HFFc6 (cell line): ENCODE measurements around the gene NBPF3. TPM values are rescaled to one million over a fixed set of nuclear protein-coding genes. Genes with fewer than 3 reads are reported as not detected.

Source experiments
- DNase-seq: peaks from one replicate; pipeline ENCODE4 v3.0.0-alpha.2; 2018
- H3K27ac Mint-ChIP-seq: 2 replicates; pipeline ENCODE4 v1.8.0; 2020; ENCODE audit warnings: mild to moderate bottlenecking, mixed read lengths
- H3K27me3 Mint-ChIP-seq: 2 replicates; pipeline ENCODE4 v1.8.0; 2021; ENCODE audit warnings: mild to moderate bottlenecking, moderate library complexity, mixed read lengths; ENCODE audit not compliant: insufficient read depth
- H3K36me3 Mint-ChIP-seq: 2 replicates; pipeline ENCODE4 v1.8.0; 2021; ENCODE audit warnings: low read depth, mixed read lengths
- H3K4me1 Mint-ChIP-seq: 2 replicates; pipeline ENCODE4 v1.8.0; 2020; ENCODE audit warnings: low read depth, mixed read lengths
- H3K4me3 Mint-ChIP-seq: 2 replicates; pipeline ENCODE4 v1.8.0; 2020; ENCODE audit warnings: mild to moderate bottlenecking, moderate library complexity, mixed read lengths
- H3K9me3 Mint-ChIP-seq: 2 replicates; pipeline ENCODE4 v1.8.0; 2020; ENCODE audit warnings: mild to moderate bottlenecking, mixed read lengths
- CTCF ChIP-seq: fragments of 200-600 bp; sonication (generic); IDR thresholded peaks from 2 replicates; pipeline ENCODE4 v1.5.0; 2021; ENCODE audit warnings: antibody characterized with exemption, mild to moderate bottlenecking
- total RNA-seq, 6 experiments: library from RNA; stranded (reverse); fragmentation: NEBNext Ultra II Directional; extraction: Animal tissue kit (Norgen Biotek cat#: 25700); gene quantifications; 2 replicates in 1 of 6; 3 replicates in 5 of 6; pipeline ENCODE4 v1.2.3, GENCODE V29; 2021

Gene NBPF3
- total RNA-seq, 6 experiments from 2014 or later: 14.0 to 20.7 (median 18.2) TPM

GRCh38 chr1:21520899-21521716 is 81.2 kb downstream of the NBPF3 start:
- H3K4me3 Mint-ChIP-seq: no peak overlapping the region
- H3K27me3 Mint-ChIP-seq: peaks cover 15% of the 10 kb centered on the region
- peaks cover 6% of the 10 kb centered on the region; the same call in 1 of the 2 replicates for H3K4me1 Mint-ChIP-seq
- no peak overlapping the region for H3K27ac Mint-ChIP-seq
- no peak for TF ChIP-seq CTCF
- H3K36me3 Mint-ChIP-seq: no peaks in the 10 kb centered on the region
- peak; percentile 20 for DNase-seq
- no peaks in the 10 kb centered on the region for H3K9me3 Mint-ChIP-seq

GRCh38 chr1:21521717-21522060 is 81.8 kb downstream of the NBPF3 start:
- H3K27me3 Mint-ChIP-seq: peaks cover 12% of the 10 kb centered on the region
- DNase-seq: no peak
- no peaks in the 10 kb centered on the region for H3K9me3 Mint-ChIP-seq
- TF ChIP-seq CTCF: no peak
- peaks cover 6% of the 10 kb centered on the region; the same call in 1 of the 2 replicates for H3K4me1 Mint-ChIP-seq
- H3K27ac Mint-ChIP-seq: no peak overlapping the region
- H3K36me3 Mint-ChIP-seq: no peaks in the 10 kb centered on the region
- H3K4me3 Mint-ChIP-seq: no peak overlapping the region

- DNase-seq: no peak
- Mint-ChIP-seq H3K27ac (no peak overlapping the region), H3K27me3 (peaks cover 9% of the 10 kb centered on the region), H3K36me3 (no peaks in the 10 kb centered on the region), H3K4me1 (peaks cover 6% of the 10 kb centered on the region; the same call in 1 of the 2 replicates), H3K4me3 (no peak overlapping the region), H3K9me3 (no peaks in the 10 kb centered on the region)
- no peak for TF ChIP-seq CTCF
Observed at GRCh38 chr1:21522525-21523038, 82.6 kb downstream of the NBPF3 start.

GRCh38 chr1:21523297-21523813 is 83.4 kb downstream of the NBPF3 start:
- no peak for DNase-seq
- no peaks in the 10 kb centered on the region for H3K9me3 Mint-ChIP-seq

GRCh38 chr1:21524220-21524619 is 84.3 kb downstream of the NBPF3 start:
- no peak for DNase-seq
- no peaks in the 10 kb centered on the region for H3K36me3 Mint-ChIP-seq
- H3K9me3 Mint-ChIP-seq: no peaks in the 10 kb centered on the region
- no peak overlapping the region for H3K27ac Mint-ChIP-seq
- H3K4me1 Mint-ChIP-seq: peaks cover 6% of the 10 kb centered on the region; the same call in 1 of the 2 replicates
- no peak overlapping the region for H3K4me3 Mint-ChIP-seq
- H3K27me3 Mint-ChIP-seq: peaks cover 5% of the 10 kb centered on the region
- no peak for TF ChIP-seq CTCF

More at GRCh38 chr1:21523297-21523813, 83.4 kb downstream of the NBPF3 start:
- Mint-ChIP-seq H3K4me1 (peaks cover 6% of the 10 kb centered on the region; the same call in 1 of the 2 replicates), H3K27ac (no peak overlapping the region), H3K4me3 (no peak overlapping the region), H3K27me3 (peaks cover 5% of the 10 kb centered on the region), H3K36me3 (no peaks in the 10 kb centered on the region)
- TF ChIP-seq CTCF: no peak
